BJ (cell line): Measurements from ENCODE around the gene CNTN5. TPM values are rescaled to one million over a fixed set of nuclear protein-coding genes. Genes with fewer than 3 reads are reported as not detected.

Source experiments
- CTCF ChIA-PET: fragments of 350-600 bp; formaldehyde crosslinking; extraction: SDS; loops from one replicate; lab custom pipeline; 2021; ENCODE audit warnings: antibody characterized with exemption, inconsistent platforms; lab: Yijun Ruan, JAX
- POLR2A ChIA-PET: fragments of 300-600 bp; sonication (Branson Sonifier 250); formaldehyde crosslinking; extraction: SDS; loops from one replicate; lab custom pipeline; 2021; ENCODE audit warnings: antibody characterized with exemption; lab: Charles Lee
- DNase-seq: peaks from one replicate; pipeline ENCODE4 v3.0.0-alpha.2; 2011; ENCODE audit warnings: low read depth
- H3K27me3 ChIP-seq: 2 replicates; pipeline ENCODE4 v1.6.0; 2011; ENCODE audit warnings: low read length; ENCODE audit not compliant: control insufficient read depth, insufficient read depth
- H3K36me3 ChIP-seq: 2 replicates; pipeline ENCODE4 v1.5.1; 2011; ENCODE audit warnings: low read length; ENCODE audit not compliant: control insufficient read depth, insufficient read depth
- H3K4me3 ChIP-seq: 2 replicates; pipeline ENCODE4 v1.5.1; 2011; ENCODE audit warnings: low read depth, mild to moderate bottlenecking, control low read depth, low read length
- polyA plus RNA-seq: library from polyadenylated mRNA; depleted of rRNA; stranded (reverse); fragments of >200 nt; gene quantifications from 2 replicates; pipeline ENCODE4 v1.2.3, GENCODE V29; 2011
- TF ChIP-seq, protein P1 (sequence below): IDR thresholded peaks from 2 replicates; pipeline ENCODE4 v1.5.1; 2011; ENCODE audit warnings: low read depth, mild to moderate bottlenecking, control low read depth, inconsistent platforms, low read length, moderate library complexity; ENCODE audit not compliant: insufficient read depth

CNTN5 gene
- polyA plus RNA-seq, 1 experiment: not detected

DNA sequence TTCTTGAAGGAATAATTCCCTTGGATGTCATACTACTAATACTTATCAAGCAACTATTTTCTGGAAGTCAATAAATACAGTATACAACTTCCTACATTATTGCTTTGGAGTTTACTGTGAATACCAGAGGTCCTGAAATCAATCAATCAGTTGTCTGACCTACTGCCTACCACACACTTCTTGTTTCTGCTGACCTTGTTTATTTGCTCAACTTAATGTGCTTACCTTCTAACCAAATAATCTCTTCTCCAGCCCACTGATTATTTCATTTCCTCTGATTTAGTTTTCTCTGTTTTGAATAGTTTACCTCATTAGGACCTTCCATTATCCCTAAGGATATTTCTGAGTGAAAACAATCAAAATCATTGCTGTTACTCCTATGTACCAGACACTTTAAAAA lies 1142.7 kb downstream of the CNTN5 start:
- DNase-seq: no peak
- no peaks in the 10 kb centered on the region for H3K36me3 ChIP-seq
- no peak overlapping the region for H3K4me3 ChIP-seq
- TF ChIP-seq, protein P1, sequence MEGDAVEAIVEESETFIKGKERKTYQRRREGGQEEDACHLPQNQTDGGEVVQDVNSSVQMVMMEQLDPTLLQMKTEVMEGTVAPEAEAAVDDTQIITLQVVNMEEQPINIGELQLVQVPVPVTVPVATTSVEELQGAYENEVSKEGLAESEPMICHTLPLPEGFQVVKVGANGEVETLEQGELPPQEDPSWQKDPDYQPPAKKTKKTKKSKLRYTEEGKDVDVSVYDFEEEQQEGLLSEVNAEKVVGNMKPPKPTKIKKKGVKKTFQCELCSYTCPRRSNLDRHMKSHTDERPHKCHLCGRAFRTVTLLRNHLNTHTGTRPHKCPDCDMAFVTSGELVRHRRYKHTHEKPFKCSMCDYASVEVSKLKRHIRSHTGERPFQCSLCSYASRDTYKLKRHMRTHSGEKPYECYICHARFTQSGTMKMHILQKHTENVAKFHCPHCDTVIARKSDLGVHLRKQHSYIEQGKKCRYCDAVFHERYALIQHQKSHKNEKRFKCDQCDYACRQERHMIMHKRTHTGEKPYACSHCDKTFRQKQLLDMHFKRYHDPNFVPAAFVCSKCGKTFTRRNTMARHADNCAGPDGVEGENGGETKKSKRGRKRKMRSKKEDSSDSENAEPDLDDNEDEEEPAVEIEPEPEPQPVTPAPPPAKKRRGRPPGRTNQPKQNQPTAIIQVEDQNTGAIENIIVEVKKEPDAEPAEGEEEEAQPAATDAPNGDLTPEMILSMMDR: no peak
- ChIA-PET POLR2A (no interaction called here), CTCF (no interaction called here)
- H3K27me3 ChIP-seq: no peaks in the 10 kb centered on the region

DNA sequence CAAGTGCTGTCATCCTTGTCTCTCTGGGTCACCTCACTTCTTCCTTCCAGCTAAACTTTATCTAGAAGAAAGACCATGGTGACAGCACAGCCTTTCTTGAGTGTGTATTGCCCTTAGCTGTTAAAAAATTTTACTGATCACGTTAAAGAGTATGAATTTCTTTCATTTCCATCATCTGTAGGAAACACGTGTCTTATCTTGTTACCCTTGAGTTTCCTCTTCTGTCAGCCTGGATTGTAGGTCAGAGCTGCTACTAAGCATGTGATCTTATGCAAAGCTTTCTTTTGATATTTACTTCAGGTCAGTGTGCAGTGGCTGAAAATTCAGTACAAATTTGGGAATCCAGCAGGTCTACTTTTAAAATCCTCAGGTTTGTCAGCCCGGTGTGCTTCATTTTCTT lies 1154.1 kb downstream of the CNTN5 start:
- POLR2A ChIA-PET: no interaction called here
- H3K27me3 ChIP-seq: no peaks in the 10 kb centered on the region
- CTCF ChIA-PET: no interaction called here
- TF ChIP-seq, protein P1: no peak
- no peak for DNase-seq
- H3K4me3 ChIP-seq: no peak overlapping the region
- no peaks in the 10 kb centered on the region for H3K36me3 ChIP-seq

DNA sequence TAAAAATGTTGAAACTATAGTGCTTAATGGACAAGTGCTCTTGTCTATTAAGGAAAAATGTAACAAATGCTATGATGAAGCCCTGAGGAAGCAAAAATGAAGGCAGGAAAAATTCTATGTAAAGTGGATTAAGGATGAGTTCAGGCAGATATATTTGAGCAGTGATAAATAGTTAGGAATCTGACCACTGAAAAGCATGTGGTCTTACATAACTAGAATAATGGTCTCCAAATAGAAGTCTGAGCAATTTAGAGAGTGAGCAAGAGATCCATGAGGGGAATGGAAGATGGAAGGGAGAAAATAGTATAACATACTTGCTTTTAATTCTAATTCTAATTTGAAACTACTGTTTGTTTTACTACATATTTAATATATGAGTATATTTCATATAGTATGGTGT lies 1155.7 kb downstream of the CNTN5 start:
- POLR2A ChIA-PET: no interaction called here
- CTCF ChIA-PET: no interaction called here
- TF ChIP-seq, protein P1: no peak
- Histone ChIP-seq H3K4me3 (no peak overlapping the region), H3K27me3 (no peaks in the 10 kb centered on the region), H3K36me3 (no peaks in the 10 kb centered on the region)
- DNase-seq: no peak

DNA sequence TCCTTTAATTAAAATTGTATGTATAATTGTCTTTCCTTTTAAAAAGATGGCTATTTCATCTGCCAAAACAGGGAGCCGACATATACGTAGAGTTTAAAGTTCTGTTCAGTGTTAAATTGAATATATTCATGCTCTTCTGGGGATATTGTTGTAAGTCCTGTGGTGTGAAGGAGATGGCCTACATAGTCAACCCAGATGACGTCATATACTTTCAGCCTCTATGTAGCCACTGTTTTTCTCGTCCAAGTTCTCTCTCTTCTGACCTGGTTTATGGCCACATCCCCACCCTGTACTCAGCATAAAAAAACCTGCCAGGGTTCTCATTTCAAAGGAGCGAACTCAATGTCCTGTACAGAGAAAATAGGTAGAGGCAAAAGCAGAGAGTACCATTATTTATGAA lies 1156.9 kb downstream of the CNTN5 start:
- Histone ChIP-seq H3K36me3 (no peaks in the 10 kb centered on the region), H3K27me3 (no peaks in the 10 kb centered on the region), H3K4me3 (no peak overlapping the region)
- DNase-seq: no peak
- TF ChIP-seq, protein P1: no peak
- POLR2A ChIA-PET: no interaction called here
- CTCF ChIA-PET: no interaction called here

DNA sequence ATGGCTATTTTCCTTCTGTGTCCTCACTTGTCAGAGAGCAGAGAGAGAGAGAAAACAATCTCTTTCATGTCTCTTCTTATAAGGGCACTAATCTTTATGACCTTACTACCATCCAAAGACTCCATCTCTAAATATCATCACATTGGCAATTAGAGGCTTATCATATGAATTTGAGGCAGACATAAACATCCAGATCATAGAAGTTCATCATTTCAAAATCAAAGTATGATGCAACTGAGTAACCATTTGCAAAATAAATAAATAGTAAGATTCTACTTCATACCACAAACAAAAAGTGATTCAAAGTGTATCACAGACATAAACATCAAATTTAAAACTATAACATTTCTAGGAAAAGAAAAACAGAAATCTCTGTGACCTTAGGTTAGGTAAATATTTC lies 1161.6 kb downstream of the CNTN5 start:
- Histone ChIP-seq H3K4me3 (no peak overlapping the region), H3K27me3 (no peaks in the 10 kb centered on the region), H3K36me3 (no peaks in the 10 kb centered on the region)
- TF ChIP-seq, protein P1: no peak
- DNase-seq: no peak
- ChIA-PET CTCF (no interaction called here), POLR2A (no interaction called here)
